Measurements from ENCODE around the gene USP49.

- TF ChIP-seq EZH2 (IDR thresholded peaks at IDR 0.05; ENCODE audit: insufficient read depth, poor library complexity, severe bottlenecking) (no peak), EZH2phosphoT487 (IDR thresholded peaks at IDR 0.05; ENCODE audit: insufficient read depth, low read depth) (no peak)
These were observed 68.7 kb downstream of the USP49 start for GRCh38 chr6:41826343-41827022.

All from GM23248 (cell line).